NCI-H1048 (cell line): ENCODE data around the gene RAB3C.
"Not testable (repeated sequence)": the region's sequence is repeated elsewhere in the genome, so short reads cannot be mapped to it uniquely, and the experiment has no call there.

Experiments used
- DNase-seq: peaks from one replicate; lab custom pipeline; 2025; lab: John Stamatoyannopoulos, UW

Gene RAB3C

DNA sequence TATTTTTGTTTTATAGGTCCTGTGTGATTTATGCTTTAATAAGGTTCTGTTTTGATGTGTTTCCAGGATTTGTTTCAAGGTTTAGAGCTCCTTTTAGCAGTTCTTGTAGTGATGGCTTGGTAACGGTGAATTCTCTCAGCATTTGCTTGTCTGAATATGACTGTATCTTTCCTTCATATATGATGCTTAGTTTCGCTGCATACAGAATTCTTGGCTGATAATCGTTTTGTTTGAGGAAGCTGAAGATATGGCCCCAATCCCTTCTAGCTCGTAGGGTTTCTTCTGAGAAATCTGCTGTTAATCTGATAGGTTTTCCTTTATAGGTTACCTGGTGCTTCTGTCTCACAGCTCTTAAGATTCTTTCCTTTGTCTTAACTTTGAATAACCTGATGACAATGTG lies 20.0 kb downstream of the RAB3C start:
- not testable (repeated sequence) for DNase-seq

DNA sequence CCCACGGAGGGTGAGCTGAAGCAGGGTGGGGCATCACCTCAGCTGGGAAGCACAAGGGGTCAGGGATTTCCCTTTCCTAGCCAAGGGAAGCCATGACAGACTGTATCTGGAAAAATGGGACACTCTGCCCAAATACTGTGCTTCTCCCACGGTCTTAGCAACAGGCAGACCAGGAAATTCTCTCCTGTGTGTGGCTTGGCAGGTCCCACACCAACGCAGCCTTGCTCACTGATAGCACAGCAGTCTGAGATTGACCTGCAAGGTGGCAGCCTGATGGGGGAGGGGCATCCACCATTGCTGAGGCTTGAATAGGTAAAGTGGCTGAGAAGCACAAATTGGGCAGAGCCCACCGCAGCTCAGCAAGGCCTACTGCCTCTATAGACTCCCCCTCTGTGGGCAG lies 23.2 kb downstream of the RAB3C start:
- no peak for DNase-seq

DNA sequence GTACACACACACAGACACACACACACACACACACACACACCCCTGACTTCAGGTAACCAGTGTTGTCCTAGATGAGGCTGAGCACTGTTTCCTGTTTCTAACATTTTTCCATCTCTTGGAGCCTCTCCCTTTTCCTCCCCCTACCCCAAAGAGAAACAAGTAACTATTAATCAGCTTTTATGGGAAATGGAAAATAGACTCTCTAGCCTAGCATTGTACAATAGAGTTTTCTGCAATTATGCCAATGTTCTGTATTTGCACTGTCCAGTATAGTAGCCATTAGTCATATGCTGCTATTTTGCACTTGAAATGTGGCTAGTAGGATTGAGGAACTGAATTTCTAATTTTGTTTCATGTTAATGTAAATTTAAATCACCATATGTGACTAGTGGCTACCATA lies 33.1 kb downstream of the RAB3C start:
- no peak for DNase-seq

DNA sequence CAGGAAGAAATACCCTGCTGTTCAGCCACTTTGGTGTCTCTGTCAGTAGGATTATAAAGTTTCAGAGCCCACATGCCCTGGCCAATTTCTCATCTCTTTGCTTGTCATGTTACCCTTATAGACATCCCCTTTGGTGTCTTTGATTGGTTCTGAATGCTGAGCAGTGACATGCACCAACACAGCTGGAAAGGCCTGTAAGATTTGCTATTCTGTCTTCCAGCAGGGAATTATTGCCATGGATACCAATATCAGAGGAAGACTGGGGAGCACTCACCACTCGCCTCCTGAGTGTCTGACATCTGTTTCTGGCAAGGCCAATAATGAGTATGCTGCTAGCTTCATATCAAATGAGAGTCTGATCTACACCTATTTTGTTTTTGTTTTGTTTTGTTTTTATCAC lies 34.4 kb downstream of the RAB3C start:
- no peak for DNase-seq

DNA sequence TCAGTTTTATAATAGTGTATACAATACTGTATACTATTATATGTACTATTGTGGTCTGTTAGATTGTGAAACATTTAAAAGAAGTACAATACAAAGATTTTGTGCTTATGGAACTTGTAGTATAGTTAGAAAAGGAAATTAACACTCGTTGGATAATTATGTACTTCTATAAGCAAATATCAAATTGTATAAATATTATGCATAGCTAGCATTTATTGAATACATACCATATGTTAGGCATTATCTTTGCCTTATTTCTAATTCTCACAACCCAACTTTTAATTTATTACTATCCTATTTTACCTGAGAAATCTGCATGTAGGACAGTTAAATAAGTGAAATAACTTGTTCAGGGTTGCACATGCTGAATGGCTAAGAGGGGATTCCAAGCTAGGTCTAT lies 37.5 kb downstream of the RAB3C start:
- DNase-seq = no peak

DNA sequence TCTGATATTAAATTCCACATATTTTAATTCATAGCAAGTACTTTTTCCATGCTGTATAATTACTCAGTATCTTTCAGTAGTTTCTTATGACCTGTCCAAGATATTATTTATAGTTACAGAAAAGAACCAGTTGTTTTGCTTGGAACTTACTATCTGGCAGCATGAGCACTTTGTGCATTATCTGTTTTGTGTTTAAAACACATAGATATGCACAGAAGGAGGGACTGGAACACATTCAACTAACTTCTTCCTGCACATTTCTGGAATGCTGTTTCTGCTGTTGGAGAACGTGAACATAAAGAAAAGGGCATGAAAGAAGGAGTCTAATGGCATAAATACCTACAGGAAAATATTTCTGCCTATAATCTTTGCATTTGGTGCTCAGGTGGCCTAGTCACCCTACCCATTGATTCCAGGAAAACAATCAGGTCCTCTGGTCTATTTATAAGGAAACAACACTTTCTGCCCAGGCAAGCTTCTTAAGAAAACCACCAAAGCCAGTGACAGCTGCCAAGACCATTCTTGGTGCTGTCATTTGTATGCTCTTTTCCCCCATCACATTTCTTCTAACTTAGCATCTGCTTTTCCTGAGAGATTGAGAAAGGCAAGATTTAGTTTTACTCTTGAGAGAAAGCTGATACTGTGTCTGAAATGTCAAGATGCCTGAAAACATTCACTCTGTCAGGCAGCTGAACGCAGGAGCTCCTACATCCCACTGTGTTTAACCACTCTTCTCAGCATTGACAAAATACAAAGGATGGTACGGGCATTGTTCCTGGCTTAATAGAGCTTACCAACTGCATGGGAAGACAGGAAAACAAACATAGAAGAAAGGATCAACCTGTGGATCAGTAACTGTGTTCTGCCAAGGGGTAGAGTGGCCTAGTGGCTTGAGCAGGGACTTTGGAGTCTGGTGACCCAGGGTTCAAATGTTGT lies 40.3 kb downstream of the RAB3C start:
- DNase-seq = no peak

DNA sequence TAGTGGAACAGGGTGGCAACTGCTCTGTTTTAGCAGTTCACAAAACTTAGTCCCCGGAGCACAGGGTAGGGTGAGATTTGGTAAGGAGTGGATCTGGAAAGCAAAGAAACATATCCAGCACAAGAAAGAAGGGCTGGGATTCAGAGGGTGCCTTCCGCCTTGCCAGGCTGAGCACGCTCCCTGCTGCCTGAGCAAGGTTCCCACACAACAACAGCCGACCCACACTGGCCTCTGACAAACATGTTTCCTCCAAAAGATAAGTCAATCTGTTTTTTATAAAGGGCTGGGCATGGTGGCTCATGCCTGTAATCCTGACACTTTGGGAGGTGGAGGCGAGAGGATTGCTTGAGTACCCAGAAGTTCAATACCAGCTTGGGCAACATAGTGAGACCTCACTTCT lies 45.8 kb downstream of the RAB3C start:
- no peak for DNase-seq

DNA sequence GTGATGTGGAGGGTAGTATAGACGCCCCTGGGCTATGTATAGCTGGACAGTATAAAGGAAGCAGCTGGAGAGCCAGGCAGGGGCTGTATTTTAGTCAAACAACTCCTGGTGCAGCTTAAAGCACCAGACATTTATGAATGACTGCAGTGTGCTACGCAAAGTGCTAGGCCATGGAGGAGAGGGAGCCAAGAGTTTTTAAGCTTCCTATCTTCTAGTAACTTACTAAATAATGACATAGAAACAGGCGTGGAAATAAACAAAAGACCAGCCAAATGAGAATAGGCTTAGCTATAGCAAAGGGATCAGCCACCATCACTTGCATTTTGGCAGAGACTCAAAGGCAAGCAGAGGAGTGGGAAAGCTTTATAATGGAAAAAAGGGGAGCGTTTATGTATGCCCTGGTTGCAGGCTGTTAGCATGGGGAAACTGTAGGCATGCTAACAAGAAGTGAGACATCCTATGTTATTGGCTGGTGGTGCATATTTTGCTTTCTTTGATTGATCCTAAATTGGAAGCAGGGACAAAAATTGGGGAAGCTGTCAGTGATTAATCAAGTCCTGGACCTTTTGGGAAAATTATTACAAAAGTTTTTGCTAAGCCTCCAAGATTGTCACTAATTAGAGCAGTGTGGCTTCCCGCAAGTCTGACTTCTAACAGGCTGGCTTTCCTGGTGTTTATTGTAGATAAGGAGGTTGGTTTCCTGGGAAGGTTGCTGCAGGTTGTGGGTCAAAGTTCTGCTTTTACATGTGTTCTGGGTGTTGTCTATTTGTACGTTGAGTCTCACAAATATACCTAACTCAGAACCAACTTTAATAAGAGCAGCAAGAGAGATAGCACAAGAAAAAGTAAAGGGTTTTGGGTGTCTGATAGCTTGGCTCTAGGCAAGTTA lies 46.6 kb downstream of the RAB3C start:
- DNase-seq = no peak

DNA sequence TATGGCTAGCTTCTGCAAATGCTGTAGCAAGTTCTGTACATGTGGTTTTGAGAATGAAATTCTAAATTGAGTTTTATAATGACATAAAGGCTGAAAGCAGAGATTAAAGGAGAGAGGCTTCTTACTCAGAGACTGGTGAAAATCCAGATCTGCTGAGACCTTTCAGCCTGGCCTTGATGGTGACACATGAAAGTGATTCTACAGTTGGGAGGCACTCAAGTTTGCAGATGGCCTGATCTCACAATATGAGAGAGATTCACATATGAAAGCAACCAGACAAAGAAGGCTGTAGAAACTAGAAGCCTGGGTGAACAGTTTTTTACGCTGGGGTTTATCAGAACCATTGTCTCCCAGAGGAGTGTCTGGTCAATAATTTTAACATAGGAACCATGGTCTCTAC lies 49.0 kb downstream of the RAB3C start:
- no peak for DNase-seq

DNA sequence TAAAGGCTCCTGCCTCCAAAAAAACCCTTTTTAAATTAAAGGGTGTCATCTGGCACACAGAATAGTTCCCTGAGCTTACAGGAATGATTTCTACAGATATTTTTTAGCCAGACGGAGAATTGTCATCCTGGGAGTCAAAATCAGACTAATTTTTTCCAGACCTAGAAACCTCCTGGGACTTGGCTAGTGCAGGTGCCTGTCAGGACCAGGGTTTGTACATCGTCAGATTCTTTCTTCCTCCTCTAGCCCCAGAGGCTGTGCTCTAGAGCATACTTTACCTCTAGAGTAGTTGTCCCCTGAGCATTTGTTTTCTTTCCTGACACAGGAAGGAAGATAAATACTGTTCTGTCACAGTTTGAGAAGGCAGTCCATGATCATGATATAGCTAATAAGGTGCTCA lies 52.5 kb downstream of the RAB3C start:
- DNase-seq = no peak

DNA sequence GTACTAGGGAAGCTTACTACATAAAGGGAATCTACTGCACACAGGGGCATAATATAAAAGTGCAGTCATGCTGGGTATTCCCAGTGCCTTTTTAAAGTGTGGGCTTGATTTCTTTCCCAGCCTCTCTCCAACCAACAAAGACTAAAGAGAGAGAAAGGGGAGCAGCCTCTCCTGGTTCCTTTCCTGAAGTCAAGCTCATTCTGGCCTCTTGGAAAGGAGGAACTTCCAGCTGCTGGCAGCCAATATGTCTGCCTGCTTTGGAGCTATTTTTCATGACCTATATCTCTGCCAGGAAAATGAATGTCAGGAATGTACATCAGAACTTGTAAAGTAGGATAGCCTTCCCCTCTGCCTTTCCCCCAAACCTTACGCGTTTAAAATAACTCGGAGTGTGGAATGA lies 57.1 kb downstream of the RAB3C start:
- DNase-seq = no peak

DNA sequence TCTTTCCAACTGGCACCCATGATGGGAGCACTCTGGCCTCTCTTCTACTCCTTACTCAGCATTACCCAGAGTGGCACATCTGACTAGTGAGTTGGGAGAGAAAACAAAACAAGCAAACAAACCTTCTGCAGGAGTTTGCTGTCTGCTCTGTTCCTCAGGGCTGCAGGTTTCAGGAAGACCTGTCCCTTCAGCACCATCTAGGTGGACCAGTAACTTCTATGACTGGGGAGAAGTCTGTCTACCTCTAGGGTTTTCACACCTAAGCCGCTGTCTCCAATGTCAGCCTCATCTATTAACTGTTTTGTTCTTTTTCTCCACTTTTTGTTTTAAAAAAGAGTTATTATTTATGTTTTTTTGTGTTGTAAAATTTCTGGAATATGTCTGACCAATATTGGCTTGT lies 58.7 kb downstream of the RAB3C start:
- no peak for DNase-seq

DNA sequence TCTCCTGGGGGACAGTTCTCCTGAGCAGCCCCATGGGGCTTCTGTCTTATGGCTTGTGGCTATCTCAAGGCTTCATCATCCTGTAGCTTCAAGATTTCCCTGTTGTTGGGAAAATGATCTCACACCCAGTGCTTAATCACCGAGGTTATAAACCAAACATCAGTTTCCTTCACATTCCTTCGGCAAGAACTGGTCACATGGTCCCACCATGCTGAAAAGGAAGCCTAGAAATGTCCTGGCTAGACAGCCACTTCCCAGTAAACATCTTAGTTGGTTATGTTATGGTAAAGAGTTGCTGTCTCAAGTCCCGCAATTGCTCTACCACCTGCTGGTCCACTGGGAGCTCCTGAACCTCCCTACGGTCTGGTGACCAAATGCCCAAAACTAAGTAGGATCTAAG lies 66.0 kb downstream of the RAB3C start:
- no peak for DNase-seq

DNA sequence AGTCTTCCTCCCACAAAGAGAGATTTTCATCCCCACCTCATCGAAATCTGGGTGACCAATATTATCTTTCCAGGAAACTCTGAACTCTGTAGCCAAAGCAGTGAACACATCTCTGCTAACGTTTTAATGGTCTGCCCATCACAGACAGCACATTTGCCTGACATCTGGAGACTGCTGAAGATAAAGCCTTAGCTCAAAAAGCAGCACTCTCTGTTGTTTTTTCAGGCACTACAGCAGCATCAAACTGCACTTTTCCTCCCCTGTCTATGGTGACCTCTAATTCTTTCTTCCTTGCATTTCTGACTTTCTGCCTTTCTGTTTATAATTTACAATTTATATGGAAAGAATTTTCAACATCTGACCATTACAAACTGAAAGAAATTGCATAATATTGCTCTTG lies 66.8 kb downstream of the RAB3C start:
- DNase-seq = no peak

DNA sequence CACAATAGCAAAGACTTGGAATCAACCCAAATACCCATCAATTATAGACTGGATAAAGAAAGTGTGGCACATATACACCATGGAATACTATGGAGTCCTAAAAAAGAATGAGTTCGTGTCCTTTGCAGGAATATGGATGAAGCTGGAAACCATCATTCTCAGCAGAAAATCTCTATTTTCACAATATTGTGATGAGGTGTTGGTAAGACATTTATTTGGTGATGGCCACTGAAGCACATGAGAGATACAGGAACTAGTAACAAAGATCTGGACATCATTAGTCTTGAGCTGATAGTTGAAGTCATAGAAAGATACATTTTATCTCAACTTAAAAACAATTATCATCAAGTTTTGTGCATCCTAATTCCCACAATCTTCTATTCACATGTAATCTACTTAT lies 70.6 kb downstream of the RAB3C start:
- DNase-seq = no peak

DNA sequence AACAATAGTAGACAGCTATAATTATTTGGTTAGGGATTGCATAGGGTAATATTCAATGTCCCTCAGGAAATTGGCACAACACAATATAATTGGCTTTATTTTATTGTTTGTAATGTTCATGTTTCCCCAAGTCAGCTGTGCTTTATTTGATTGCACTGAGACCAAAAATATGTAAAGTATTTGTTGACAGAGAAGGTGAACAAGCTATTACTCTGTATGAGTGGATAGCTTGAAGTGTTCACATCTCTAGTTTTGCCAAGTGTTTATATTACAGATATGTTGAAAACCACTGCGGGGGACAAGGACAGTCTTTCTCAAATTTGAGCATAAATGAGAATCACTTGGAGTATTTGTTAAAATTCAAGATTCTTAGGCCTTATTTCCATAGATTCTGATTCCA lies 83.3 kb downstream of the RAB3C start:
- no peak for DNase-seq

DNA sequence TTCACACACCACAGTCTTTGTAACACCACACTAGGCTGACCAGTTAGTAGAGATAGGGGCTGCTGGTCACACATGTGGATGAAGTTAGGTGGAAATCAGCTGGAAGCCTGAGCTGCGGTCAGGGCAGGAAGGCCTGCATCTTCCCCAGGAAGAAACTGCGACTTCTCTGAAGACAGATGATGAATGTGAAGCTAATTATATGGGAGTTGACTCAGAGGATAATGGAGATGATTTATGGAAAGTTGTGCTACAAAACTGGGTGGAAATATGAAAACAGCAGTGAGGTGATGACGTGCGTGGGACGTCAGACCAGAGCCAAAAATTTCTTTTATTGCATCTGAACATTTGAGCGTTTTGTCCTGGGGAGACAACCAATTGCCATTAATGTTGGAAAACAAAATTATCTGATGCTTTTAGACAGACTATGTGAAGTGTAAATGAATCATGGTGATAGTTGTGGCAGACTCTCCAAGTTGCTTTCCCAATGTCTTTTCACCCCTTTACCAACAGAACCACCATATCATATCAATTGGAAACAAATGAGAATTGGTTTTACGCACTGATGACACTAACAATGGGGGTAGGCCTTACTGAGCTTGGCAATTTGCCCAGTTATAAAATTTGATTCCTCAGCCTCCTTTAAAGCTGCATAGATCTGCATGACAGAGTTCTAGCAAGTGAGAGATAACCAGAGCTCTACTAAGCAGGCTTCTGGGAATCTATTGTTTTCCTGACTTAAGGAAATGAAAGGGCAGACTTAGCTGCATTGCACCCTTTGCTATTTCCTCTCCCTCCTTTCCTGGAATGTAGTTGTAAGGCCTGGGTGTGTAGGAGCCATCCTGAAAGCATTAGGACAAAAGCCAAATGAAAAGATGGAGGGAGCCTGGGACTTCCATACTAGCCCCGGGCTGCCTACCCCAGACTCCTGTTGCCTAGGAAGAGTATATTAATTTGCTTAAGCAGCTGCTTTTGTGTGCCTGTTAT lies 84.0 kb downstream of the RAB3C start:
- DNase-seq = no peak

DNA sequence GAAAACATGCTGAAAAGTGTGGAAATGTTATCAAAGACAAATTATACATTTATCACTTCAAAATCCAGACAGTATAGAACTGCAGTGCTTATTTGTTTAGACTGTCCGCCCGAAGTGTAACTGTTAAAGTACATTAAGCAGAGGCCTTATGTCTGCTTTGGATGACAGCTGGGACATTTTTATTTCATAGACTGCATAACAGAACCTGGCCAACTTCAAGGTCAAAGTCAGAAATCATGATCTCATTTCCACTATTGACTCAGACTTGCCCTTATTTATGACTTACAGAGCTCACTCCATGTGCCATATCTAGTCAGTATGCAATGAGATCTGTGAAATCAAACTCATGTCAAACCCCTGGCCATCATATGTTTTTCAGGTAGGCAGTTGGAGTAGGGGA lies 87.7 kb downstream of the RAB3C start:
- no peak for DNase-seq

DNA sequence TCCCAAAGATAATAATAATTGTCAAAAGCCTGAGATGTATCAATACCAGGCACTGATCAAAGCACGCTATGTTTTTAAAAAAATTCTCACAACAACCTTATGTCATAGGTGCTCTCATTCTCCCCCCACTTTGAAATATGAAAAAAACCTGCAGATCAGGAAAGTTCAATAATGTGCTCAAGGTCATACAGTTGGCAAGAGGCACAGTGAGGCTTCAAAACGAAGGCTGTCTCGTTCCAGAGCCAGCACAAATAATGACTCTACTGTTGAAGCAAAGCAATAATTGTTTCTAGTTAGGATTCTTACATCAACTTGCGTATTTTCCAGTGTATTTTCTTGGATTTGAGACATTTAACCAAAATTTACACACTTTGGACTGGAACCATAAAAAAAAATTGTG lies 88.3 kb downstream of the RAB3C start:
- no peak for DNase-seq

DNA sequence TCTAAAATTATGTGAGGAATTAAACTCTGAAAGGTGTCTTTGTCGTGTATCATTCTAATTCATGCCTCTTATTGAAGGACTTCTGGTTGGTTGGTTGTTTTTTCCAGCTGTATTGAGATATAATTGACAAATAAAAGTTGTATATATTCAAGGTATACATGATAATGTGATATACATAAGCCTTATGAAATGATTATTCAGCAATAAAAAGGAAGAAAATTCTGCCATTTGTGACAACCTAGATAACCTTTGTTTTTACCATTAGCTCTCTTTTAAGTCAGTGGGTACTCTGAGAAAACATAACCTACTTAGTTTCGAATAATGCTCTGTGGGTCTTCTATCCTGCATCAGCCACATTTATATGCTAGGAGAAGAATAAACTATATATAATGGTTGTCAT lies 89.6 kb downstream of the RAB3C start:
- no peak for DNase-seq

DNA sequence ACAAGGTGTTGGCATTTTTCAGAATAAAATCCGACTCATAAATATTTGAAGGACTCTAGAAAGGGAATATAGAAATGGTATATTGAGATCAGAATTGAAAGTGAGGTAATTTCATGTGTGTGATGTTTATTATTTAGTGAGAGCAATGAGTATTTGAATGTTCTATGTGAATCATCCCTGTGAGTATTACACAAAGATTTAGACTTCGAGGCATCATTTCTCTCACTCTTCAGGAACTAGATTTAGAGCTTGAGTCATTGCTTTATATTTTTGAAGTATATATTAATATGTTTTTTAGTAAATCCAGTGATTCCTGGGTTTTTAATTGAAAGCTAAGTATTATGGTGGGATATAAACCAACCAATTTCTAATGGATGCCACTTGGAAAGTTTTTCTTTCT lies 91.2 kb downstream of the RAB3C start:
- no peak for DNase-seq

DNA sequence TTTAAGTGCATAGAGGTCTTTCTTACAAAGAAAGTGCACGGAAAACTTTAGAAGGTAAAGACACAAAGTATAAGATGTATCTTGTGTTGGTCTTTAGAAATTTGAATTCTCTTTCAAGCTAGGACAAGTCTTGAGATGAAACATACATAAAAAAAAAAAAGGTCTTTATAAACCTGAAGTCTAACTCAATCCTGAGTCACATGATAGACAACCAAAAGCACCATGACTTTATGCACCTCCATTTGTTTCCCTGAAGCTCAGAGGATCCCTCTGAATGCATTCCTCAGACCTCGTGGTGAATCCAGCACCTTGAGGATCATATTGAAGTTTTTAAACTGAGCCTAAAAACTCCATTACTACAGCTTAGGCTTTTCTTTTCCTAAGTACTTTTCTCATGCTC lies 91.8 kb downstream of the RAB3C start:
- no peak for DNase-seq
